ENCODE measurements around the gene ARL15.

DNA sequence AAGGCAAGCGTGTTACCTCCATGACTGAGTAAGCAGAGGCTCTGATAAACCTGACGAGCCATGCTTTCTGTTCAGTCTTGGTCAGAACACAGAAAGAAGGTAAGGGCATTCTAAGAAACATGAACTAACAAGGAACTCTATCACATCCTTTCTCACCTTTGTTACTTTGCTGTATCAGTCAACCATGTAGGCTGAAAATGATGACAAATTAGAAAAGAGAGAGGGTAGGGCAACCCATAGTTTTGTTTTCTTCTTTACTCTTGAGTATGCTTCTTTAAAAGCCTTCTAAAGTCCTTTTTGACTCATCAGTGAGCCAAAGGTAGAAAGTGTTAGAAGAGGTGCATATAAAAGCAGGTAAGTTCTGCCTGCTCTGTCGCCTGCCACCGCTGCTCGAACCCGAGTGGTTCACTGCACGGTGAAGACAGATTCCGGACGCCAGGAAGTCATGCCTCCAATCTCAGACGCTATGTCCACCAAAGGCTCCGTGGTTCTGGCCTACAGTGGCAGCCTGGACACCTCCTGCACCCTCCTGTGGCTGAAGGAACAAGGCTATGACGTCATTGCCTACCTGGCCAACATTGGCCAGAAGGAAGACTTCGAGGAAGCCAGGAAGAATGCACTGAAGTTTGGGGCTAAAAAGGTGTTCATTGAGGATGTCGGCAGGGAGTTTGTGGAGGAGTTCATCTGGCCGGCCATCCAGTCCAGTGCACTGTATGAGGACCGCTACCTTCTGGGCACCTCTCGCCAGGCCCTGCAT, 451.5 kb downstream of the ARL15 start:
- no peak for TF ChIP-seq NFIC (IDR thresholded peaks at IDR 0.05)
- TF ChIP-seq, protein P1, sequence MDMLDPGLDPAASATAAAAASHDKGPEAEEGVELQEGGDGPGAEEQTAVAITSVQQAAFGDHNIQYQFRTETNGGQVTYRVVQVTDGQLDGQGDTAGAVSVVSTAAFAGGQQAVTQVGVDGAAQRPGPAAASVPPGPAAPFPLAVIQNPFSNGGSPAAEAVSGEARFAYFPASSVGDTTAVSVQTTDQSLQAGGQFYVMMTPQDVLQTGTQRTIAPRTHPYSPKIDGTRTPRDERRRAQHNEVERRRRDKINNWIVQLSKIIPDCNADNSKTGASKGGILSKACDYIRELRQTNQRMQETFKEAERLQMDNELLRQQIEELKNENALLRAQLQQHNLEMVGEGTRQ (CRISPR knock-in tag; IDR thresholded peaks at IDR 0.05) = no peak
- TF ChIP-seq POLR2B (IDR thresholded peaks at IDR 0.05; ENCODE audit: low read depth, partially characterized antibody) = no peak
- no peak for TF ChIP-seq FOSL1 (tag; conservative IDR thresholded peaks at IDR 0.05)
- TF ChIP-seq GATA2 (CRISPR knock-in tag; IDR thresholded peaks at IDR 0.05) = no peak
- TF ChIP-seq, protein P2, sequence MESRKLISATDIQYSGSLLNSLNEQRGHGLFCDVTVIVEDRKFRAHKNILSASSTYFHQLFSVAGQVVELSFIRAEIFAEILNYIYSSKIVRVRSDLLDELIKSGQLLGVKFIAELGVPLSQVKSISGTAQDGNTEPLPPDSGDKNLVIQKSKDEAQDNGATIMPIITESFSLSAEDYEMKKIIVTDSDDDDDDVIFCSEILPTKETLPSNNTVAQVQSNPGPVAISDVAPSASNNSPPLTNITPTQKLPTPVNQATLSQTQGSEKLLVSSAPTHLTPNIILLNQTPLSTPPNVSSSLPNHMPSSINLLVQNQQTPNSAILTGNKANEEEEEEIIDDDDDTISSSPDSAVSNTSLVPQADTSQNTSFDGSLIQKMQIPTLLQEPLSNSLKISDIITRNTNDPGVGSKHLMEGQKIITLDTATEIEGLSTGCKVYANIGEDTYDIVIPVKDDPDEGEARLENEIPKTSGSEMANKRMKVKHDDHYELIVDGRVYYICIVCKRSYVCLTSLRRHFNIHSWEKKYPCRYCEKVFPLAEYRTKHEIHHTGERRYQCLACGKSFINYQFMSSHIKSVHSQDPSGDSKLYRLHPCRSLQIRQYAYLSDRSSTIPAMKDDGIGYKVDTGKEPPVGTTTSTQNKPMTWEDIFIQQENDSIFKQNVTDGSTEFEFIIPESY (CRISPR knock-in tag; IDR thresholded peaks at IDR 0.05) = no peak
- TF ChIP-seq, protein P3, sequence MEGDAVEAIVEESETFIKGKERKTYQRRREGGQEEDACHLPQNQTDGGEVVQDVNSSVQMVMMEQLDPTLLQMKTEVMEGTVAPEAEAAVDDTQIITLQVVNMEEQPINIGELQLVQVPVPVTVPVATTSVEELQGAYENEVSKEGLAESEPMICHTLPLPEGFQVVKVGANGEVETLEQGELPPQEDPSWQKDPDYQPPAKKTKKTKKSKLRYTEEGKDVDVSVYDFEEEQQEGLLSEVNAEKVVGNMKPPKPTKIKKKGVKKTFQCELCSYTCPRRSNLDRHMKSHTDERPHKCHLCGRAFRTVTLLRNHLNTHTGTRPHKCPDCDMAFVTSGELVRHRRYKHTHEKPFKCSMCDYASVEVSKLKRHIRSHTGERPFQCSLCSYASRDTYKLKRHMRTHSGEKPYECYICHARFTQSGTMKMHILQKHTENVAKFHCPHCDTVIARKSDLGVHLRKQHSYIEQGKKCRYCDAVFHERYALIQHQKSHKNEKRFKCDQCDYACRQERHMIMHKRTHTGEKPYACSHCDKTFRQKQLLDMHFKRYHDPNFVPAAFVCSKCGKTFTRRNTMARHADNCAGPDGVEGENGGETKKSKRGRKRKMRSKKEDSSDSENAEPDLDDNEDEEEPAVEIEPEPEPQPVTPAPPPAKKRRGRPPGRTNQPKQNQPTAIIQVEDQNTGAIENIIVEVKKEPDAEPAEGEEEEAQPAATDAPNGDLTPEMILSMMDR (IDR thresholded peaks at IDR 0.05 in 2 of 3, conservative IDR thresholded peaks at IDR 0.05 in 1 of 3; ENCODE audit: insufficient read depth in 2 of 3, low read depth in 1 of 3, low read length in 3 of 3) = no peak
- TF ChIP-seq HDAC6 (IDR thresholded peaks at IDR 0.05; ENCODE audit: low read depth, low read length) = no peak
- TF ChIP-seq ZC3H8 (IDR thresholded peaks at IDR 0.05) = no peak
- no peak for TF ChIP-seq THRAP3 (IDR thresholded peaks at IDR 0.05; ENCODE audit: borderline replicate concordance)

Measured in K562 (cell line).